Nucleus accumbens (tissue), 56 donors: ENCODE results near the gene RBFOX2.
A peak's percentile ranks its signal among the peaks of the same experiment; 100 is the strongest.

Experiments
- DNase-seq, 56 donors: peaks; one replicate each; lab custom pipeline; 2025; lab: John Stamatoyannopoulos, UW

The RBFOX2 gene

DNA sequence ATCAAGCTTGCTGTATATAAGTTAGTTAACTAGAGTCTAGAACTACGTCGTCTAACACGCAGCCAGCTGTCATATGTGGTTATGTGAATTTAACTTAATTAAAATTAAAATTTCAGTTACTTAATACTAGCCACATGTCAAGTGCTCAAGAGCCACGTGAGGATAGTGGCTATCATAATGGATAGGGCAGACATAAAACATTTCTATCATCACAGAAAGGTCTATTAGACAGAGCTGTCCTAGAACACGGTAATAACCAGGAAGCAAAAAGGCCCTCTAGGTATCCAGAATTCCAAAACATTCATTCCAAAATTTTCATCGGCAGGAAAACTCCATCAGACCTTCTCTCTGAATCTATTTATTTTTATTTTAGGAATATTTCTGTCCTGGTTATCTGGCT, 123.9 kb downstream of the RBFOX2 start:
- no peak for DNase-seq

GRCh38 chr22:35904336-35904692, 124.3 kb downstream of the RBFOX2 start:
- DNase-seq = no peak

GRCh38 chr22:35903571-35904335, 124.9 kb downstream of the RBFOX2 start:
- no peak for DNase-seq

DNA sequence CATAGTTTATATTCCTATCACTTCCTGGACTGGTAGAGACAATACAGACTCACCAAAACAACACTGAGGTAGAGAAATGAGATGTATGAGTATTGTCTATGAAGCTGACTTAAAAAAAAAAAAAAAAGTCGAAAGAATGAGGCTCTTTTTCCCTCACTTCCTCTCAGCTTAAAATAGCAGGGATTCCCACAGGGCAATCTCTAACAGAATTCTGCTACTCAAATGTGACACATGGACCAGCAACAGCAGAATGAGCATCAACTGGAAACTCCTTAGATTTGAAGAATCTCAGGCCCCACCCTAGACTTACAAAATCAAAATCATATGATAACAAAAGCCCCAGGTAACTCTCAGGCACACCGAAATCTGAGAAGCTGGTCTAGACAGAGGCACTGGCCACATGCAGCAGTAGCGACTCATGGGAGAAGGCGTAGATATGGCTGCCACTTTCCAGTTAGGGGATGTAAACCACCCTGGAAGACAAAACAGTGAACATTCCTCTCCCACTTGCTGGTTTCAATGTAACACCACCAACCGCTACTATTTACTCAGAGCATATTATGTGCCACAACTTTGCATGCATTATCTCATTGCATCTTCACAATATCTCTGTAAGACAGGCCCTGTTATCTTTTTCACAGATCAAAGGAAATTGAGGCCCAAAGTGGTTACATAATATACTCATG, 128.0 kb downstream of the RBFOX2 start:
- DNase-seq = no peak

DNA sequence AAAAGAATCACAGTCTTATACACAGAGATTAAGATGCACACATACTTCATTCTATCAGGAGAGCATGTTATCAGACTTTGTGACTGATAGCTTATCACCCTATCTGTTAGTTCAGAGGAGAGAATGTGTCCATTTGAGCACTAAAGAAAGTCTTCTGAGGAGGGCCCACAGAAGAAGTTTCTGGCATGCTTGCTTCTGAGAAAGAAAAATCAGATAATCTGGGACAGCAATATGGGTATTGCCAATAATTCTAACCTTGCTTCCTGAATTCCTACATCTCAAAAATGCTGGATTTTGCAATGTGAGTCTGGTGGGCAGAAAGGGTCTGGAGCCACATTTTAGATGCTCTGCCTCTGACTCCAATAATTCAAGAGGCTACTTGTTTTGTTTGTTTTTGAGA, 128.9 kb downstream of the RBFOX2 start:
- no peak for DNase-seq

- DNase-seq = no peak
Measured at GRCh38 chr22:35896111-35896705, 132.4 kb downstream of the RBFOX2 start.

GRCh38 chr22:35894937-35895708, 133.5 kb downstream of the RBFOX2 start:
- peak in 14 of 56 donors; percentile 8 to 35 (median 23) for DNase-seq

DNA sequence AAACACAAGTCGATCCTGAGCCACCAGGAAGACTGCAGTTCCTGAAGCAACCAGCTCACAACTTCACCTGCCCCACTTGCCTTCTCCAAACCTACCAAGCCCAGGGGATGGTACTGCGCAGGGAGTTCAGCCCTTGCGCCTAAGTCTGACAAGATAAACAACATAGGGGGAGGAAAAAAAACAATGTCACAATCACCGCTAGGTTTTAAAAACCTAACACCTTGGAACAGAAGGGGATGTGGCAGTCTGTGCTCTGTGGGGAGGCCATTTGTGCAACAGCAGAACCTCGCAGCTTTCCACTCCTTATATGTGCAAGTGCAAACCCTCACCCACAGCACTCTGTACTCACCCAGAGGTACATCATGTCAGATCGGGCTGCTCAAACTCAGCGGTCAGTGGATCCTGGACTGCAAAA, 134.2 kb downstream of the RBFOX2 start:
- peak in 2 of 56 donors; percentile 22 to 28 for DNase-seq

DNA sequence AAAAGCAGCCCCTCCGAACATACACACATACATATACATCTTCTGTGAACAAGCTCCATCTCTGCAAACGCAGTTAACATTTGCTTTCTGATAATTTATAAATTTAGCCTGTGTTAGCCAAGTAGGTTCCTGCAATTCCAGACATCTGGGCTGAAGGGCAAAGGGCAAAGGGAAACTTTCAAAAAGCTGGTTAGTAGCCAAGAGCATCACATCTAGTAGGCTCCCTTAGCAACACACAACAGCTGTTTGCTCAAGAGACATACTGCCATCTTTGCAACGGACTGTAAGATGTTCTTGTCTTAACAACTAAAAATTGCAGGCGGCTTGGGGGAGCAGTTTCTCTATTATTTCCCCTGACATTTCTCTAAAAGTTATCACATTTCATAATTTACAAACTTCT, 134.9 kb downstream of the RBFOX2 start:
- DNase-seq = no peak

- DNase-seq = peak in 5 of 56 donors; percentile 2 to 29 (median 10)
Measured at GRCh38 chr22:35892192-35892591, 136.4 kb downstream of the RBFOX2 start.

DNA sequence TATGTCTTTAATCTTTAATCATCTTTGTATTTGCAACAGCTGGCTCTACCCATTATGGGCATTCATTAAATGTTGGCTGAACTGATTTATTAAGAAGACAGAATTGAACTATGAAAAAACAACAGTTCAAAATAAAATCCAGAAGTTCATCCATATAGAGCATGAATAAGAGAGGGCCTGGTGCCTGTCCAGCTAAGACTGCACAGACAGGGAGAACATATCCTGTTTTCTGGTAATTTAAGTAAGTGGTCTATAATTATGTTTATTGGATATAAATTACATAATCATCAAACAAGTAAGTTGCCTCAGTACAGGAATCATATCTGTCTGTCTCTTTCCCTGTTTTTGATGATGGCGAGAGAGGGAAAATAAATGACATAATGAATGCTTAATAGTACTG, 137.2 kb downstream of the RBFOX2 start:
- no peak for DNase-seq

DNA sequence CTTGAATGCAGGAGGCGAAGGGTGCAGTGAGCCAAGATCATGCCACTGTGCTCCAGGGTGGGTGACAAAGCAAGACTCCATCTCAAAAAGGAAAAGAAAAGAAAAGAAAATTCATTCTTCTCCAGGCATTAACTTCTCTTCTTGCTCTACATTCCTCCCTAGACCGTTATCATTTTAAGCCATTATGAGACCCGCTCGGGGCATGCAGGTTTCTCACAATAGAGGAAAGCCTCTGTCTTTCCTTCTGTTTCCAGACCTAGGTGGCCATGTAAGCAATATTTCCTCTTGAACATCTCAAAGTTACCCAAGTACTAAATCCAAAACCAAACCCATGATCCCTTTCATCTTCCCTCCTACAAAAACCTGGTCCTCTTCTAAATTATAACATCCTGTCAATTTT, 139.6 kb downstream of the RBFOX2 start:
- no peak for DNase-seq

DNA sequence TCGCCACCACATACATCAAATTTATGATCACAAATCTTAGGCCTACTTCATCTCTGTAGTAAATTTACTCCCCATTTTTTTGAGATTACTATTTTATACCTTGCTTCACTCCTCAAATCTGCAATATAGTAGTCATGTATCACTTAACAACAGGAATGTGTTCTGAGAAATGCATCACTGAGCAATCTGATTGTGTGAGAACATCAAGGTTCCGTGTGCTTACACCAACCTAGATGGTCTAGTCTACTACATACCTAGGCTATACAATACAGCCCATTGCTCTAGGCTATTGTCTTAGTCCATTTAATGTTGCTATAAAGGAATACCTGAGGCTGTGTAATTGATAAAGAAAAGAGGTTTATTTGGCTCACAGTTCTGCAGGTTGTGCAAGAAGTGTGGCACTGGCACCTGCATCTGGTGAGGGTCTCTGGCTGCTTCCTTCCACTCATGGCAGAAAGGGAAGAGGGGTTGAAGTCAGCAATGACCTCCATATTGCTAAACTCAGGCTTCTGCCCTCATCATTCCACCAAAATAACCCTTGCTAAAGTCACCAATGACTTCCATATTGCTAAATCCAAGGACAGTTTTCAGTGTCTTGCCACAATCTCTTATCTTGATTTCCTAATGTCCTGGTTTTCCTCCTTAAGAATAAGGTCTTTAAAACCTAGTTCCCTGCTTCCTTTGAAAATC, 140.3 kb downstream of the RBFOX2 start:
- no peak for DNase-seq

- DNase-seq = no peak
Measured at GRCh38 chr22:35887296-35887875, 141.2 kb downstream of the RBFOX2 start.

- DNase-seq = no peak
Measured at GRCh38 chr22:35886309-35886708, 142.3 kb downstream of the RBFOX2 start.

DNA sequence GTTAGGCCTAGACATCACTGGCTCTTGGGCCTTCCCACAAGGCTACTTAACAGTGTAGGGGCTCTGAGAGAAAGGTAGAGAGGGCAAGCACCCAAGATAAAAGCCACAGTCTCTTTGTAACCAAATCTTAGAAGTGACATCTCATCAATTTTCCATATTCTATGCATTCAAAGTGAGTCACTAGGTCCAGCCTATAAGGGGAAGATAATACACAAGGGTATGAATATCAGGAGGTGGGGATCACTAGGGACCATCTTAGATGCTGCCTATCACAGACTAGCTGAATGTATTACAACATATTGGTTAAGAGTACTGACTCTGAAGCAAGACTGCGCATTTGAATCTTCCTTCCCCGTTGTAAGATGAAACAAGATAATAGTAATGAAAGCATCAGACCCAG, 144.1 kb downstream of the RBFOX2 start:
- DNase-seq = no peak

- no peak for DNase-seq
Measured at GRCh38 chr22:35883031-35883620, 145.5 kb downstream of the RBFOX2 start.

DNA sequence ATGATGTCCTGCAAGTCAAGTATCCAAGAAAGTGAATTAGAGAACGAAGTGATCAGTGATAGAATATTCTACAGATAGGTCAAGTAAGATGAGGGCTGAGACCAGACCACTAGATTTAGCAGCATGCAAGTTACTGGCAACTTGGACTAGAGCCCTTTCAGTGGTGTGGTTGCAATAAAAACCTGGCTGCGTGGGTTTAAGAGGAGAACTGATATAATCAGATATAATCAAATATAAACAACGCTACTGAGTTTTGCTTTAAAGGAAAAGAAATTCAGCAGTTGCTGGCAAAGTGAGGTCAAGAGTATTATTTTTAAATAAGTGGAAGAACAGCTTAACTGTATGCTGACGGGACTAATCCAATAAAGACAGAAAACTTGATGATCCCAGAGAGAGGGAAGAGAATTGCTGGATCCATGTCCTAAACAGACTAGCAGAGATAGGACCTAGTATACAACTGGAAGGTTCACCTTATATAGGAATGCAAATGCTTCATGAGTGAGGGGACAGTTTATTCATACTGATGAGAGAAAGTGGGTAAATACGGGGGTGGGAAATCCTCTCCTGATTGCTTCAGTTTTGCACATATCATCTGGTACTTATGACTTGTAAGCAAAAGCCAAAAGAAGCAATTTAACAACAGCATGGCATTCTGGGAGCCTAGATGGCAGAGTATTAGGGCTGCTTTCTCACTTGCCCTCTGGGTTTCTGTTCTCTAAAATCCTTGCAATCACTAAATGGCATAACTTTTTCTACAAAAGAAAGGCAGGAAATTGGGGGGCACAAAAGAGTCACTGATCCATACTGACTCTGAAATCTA, 146.2 kb downstream of the RBFOX2 start:
- DNase-seq = no peak

DNA sequence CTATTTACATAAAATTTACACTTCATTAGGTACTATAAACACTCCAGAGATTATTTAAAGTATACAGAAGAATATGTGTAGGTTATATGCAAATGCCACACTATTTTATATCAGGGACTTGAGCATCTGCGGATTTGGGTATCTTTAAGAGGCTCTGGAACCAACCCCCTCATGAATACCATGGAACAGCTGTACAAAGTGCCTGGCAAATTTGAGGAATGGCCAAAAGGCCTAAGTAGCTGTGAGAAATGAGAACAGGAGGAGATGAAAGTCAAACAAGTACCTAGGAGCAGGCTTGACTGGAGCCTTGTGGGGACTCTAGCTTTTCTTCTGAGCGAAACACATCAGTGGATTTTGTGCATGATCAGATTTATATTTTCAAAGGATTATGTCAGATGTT, 149.3 kb downstream of the RBFOX2 start:
- no peak for DNase-seq
